K562 (cell line): Measurements from ENCODE around the gene TM9SF4. TPM values are rescaled to one million over a fixed set of nuclear protein-coding genes. Genes with fewer than 3 reads are reported as not detected.

Experiments used
- ATAC-seq: fragments of 200-7000 bp; cut with Tn5 transposase; 3 replicates; pipeline ENCODE4 v1.9.1; 2020; ENCODE audit warnings: moderate library complexity
- BruUV-seq: library from RNA; stranded (reverse); fragments of 400-500 nt; replicated peaks from 2 replicates; lab custom pipeline; 2021; lab: Mats Ljungman, UMichigan
- CTCF ChIA-PET: fragments of 300-600 bp; formaldehyde crosslinking; extraction: SDS; loops from one replicate; lab custom pipeline; 2021; ENCODE audit warnings: low intra/inter-chr PET ratio; lab: Yijun Ruan, JAX
- POLR2A ChIA-PET: fragments of 300-600, 350-650 bp; sonication (Branson Sonifier 250); formaldehyde crosslinking; extraction: SDS; loops from one replicate; lab custom pipeline; 2021; ENCODE audit warnings: antibody characterized with exemption, inconsistent platforms; lab: Yijun Ruan, JAX
- DNase-seq, 4 experiments: peaks; one replicate each; pipeline versions ENCODE4 v3.0.0 to v3.0.0-alpha.2; 2011 to 2018; ENCODE audit warnings: low spot score in 3 of 4, mixed read lengths in 3 of 4; ENCODE audit errors: extremely low read depth in 1 of 4
- FAIRE-seq: peaks from 2 replicates; lab custom pipeline; 2011; peaks lifted over from hg19 to GRCh38; lab: Jason Lieb, UNC
- H2AFZ ChIP-seq: 2 replicates; pipeline ENCODE4 v1.6.0; 2011; ENCODE audit warnings: low read depth, low read length, control low read depth, inconsistent platforms
- H3K27ac ChIP-seq: fragments of 200-600 bp; 3 replicates; pipeline ENCODE4 v1.8.0; 2011; ENCODE audit warnings: low read depth, mild to moderate bottlenecking, control low read depth, inconsistent platforms, low read length, moderate library complexity, mixed read lengths; ENCODE audit errors: extremely low read depth
- H3K27me3 ChIP-seq, 2 experiments: fragments of 300-600 bp in 1 of 2; 2 replicates in 1 of 2; 3 replicates in 1 of 2; pipeline versions ENCODE4 v1.6.0 to v1.8.0; 2011; ENCODE audit warnings: inconsistent platforms in 2 of 2, low read length in 2 of 2, mild to moderate bottlenecking in 1 of 2, mixed read lengths in 1 of 2, moderate library complexity in 1 of 2; ENCODE audit not compliant: control insufficient read depth in 2 of 2, insufficient read depth in 2 of 2
- H3K36me3 ChIP-seq: fragments of 300-600 bp; 3 replicates; pipeline ENCODE4 v1.8.0; 2011; ENCODE audit warnings: mild to moderate bottlenecking, low read length, inconsistent platforms; ENCODE audit not compliant: control insufficient read depth, insufficient read depth
- H3K4me1 ChIP-seq, 2 experiments: fragments of 200-600 bp in 1 of 2; replicated peaks in 1 of 2; 2 replicates in 1 of 2; 3 replicates in 1 of 2; pipeline versions ENCODE4 v1.5.1 to v1.8.0; 2011; ENCODE audit warnings: inconsistent platforms in 2 of 2, low read length in 2 of 2, mild to moderate bottlenecking in 1 of 2, mixed read lengths in 1 of 2, moderate library complexity in 1 of 2; ENCODE audit not compliant: control insufficient read depth in 2 of 2, insufficient read depth in 2 of 2
- H3K4me2 ChIP-seq: 2 replicates; pipeline ENCODE4 v1.6.1; 2011; ENCODE audit warnings: low read length, control low read depth, inconsistent platforms, mixed read lengths; ENCODE audit not compliant: insufficient read depth
- H3K4me3 ChIP-seq: fragments of 200-600 bp; sonication (generic), shearing (Covaris generic); 2 replicates; pipeline ENCODE4 v1.5.1; 2016; ENCODE audit warnings: control low read depth, inconsistent platforms
- H3K79me2 ChIP-seq: fragments of 200-600 bp; 3 replicates; pipeline ENCODE4 v1.8.0; 2011; ENCODE audit warnings: low read length, inconsistent platforms; ENCODE audit not compliant: control insufficient read depth, insufficient read depth
- H3K9ac ChIP-seq, 2 experiments: 2 replicates each; pipeline versions ENCODE4 v1.6.0 to v1.6.1; 2011; ENCODE audit warnings: low read depth in 2 of 2, low read length in 2 of 2, control low read depth in 1 of 2, inconsistent platforms in 1 of 2, mild to moderate bottlenecking in 1 of 2, mixed read lengths in 1 of 2; ENCODE audit not compliant: insufficient read depth in 1 of 2
- H3K9me1 ChIP-seq: one replicate; pipeline ENCODE4 v1.6.0; 2011; ENCODE audit warnings: inconsistent platforms, mild to moderate bottlenecking, low read length, moderate library complexity; ENCODE audit not compliant: control insufficient read depth, insufficient read depth
- H3K9me3 ChIP-seq: replicated peaks from 2 replicates; pipeline ENCODE4 v1.5.1; 2011; ENCODE audit warnings: low read depth, low read length, inconsistent platforms; ENCODE audit not compliant: control insufficient read depth, insufficient read depth
- H4K20me1 ChIP-seq: replicated peaks from 2 replicates; pipeline ENCODE4 v1.6.1; 2011; ENCODE audit warnings: low read length, inconsistent platforms, mixed read lengths; ENCODE audit not compliant: control insufficient read depth, insufficient read depth
- FOXJ2 ChIP-seq: fragments of 200-800 bp; sonication (Bioruptor generic); IDR thresholded peaks from 2 replicates; pipeline ENCODE4 v1.6.1; 2016; ENCODE audit warnings: missing genetic modification characterization, missing compliant biosample characterization
- GABPA ChIP-seq: fragments of 200-800 bp; sonication (Bioruptor generic); conservative IDR thresholded peaks from 2 replicates; pipeline ENCODE4 v1.6.1; 2016; ENCODE audit warnings: low read depth, missing genetic modification characterization, missing compliant biosample characterization
- MITF ChIP-seq: IDR thresholded peaks from 2 replicates; pipeline ENCODE4 v1.6.1; 2014; ENCODE audit warnings: antibody characterized with exemption
- MTA1 ChIP-seq: fragments of 450-650 bp; IDR thresholded peaks from 2 replicates; pipeline ENCODE4 v1.6.1; 2017; ENCODE audit warnings: borderline replicate concordance
- NELFE ChIP-seq: IDR thresholded peaks from 2 replicates; pipeline ENCODE4 v1.6.1; 2011; ENCODE audit warnings: mild to moderate bottlenecking; ENCODE audit not compliant: insufficient read depth, insufficient read length
- ZC3H4 ChIP-seq: sonication (generic); formaldehyde crosslinking; IDR thresholded peaks from 2 replicates; pipeline ENCODE4 v1.9.0; 2021; ENCODE audit warnings: missing genetic modification reagents, borderline replicate concordance
- WGBS: fragments of 100-300 bp; shearing (Covaris generic); methylation state at CpG from one replicate; pipeline ENCODE4 v1.1.6; 2016; ENCODE audit warnings: low coverage, mixed read lengths; ENCODE audit not compliant: insufficient coverage; ENCODE audit errors: missing lambda C conversion rate; 5-methylcytosine and 5-hydroxymethylcytosine counted together
- in situ Hi-C: fragments of 300-500 bp; cut with MboI; formaldehyde crosslinking; loops from 4 replicates; pipeline ENCODE4 v1.15.0; 2018; ENCODE audit warnings: inconsistent platforms, mixed read lengths
- intact Hi-C: fragments of 100-400 bp; cut with micrococcal nuclease; formaldehyde crosslinking; loops from 2 replicates; pipeline ENCODE4 v1.14.2; 2022
- polyA plus RNA-seq, 8 experiments: library from polyadenylated mRNA; depleted of rRNA in 4 of 8; stranded (reverse) in 5 of 8; unstranded in 3 of 8; fragments of >200 nt; fragmentation: Nextera tagmentation in 2 of 8; fragmentation: Illumina TruSeq in 1 of 8; extraction: Ambion mirVana in 2 of 8; extraction: Trizol in 1 of 8; gene quantifications; 2 replicates each; pipeline versions ENCODE4 v1.2.1 to v1.2.3, GENCODE V29; 2011 to 2014; ENCODE audit warnings: inconsistent platforms in 1 of 8, missing spikeins in 1 of 8
- total RNA-seq, 7 experiments: library from RNA; depleted of rRNA in 6 of 7; stranded (reverse); fragments of >200 nt in 6 of 7; fragmentation: Illumina TruSeq in 2 of 7; extraction: Trizol in 2 of 7; gene quantifications; 2 replicates each; pipeline versions ENCODE4 v1.2.1 to v1.2.3, GENCODE V29; 2011 to 2021; ENCODE audit warnings: low replicate concordance in 1 of 7
- TF ChIP-seq, protein P1 (sequence below), 2 experiments: fragments of 450-650 bp; formaldehyde crosslinking in 1 of 2; IDR thresholded peaks; 2 replicates each; pipeline versions ENCODE4 v1.4.0 to v1.6.1; 2014 to 2020; ENCODE audit warnings: mild to moderate bottlenecking in 2 of 2, borderline replicate concordance in 1 of 2, low read depth in 1 of 2

Gene TM9SF4
- total and polyA plus RNA-seq, 9 of the 15 experiments (the other 6 are each of a cell fraction or from before 2014, with no cell fraction given): 14.5 to 46.3 (median 26.9) TPM

DNA sequence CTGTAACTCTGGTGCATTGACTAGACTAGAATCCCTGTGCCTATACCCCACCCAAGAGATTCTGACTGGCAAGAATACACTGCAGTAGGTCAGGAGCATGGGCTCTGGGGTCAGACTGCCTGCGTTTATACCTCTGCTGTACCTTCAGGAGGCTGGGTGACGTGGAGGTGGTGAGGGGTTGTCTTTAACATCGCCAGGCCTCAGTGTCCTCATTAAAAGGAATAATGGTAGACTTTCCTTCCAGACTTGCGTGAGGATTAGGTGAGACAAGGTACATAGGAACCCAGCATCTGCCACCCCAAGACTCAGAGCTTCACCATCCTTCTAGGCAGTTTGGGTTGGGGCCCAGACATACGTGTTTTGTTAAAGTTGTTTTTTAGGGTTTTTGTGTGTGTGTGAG, 44.3 kb downstream of the TM9SF4 start (continued):
- TF ChIP-seq NELFE: no peak

- no peak overlapping the region for H2AFZ ChIP-seq
- DNase-seq: peak in 3 of 4 experiments; percentile 32 to 63 (median 41)
- H3K27me3 ChIP-seq: no peaks in the 10 kb centered on the region
- no peaks in the 10 kb centered on the region for H3K79me2 ChIP-seq
- H3K27ac ChIP-seq: no peak overlapping the region
- H3K4me1 ChIP-seq: peaks cover 9 to 14% of the 10 kb centered on the region in 2 experiments
- no peaks in the 10 kb centered on the region for H3K9me3 ChIP-seq
- CTCF ChIA-PET: interaction anchor here (0.6 to 1.1 kb wide), 4 partner anchors 52 to 497 kb away, joined by 3 to 7 read pairs (median 4); partner anchors contain the start of genes PLAGL2 and POFUT1
- FAIRE-seq: peak; percentile 71
- in situ Hi-C loops (loop anchor here (25.0 kb wide), 1 partner anchor 507 kb away; the partner anchor contains the start of gene C20orf203), intact Hi-C loops (loop anchor here (5.0 to 10.0 kb wide), 2 partner anchors 282 to 500 kb away; no protein-coding TSS in a partner anchor)
- POLR2A ChIA-PET: no interaction called here
- no peak overlapping the region for H3K4me3 ChIP-seq
- no peak overlapping the region for H3K4me2 ChIP-seq
- H3K9ac ChIP-seq: no peak overlapping the region
- ATAC-seq: peak; percentile 79
- peaks cover 3% of the 10 kb centered on the region for H3K9me1 ChIP-seq
- peaks cover 79% of the 10 kb centered on the region for H3K36me3 ChIP-seq
- no peaks in the 10 kb centered on the region; the same call in 1 of the 2 replicates for H4K20me1 ChIP-seq
- no TSS peak for BruUV-seq
- 52% methylated on average over 8 of the region's 11 CpGs for WGBS
- TF ChIP-seq, protein P1, sequence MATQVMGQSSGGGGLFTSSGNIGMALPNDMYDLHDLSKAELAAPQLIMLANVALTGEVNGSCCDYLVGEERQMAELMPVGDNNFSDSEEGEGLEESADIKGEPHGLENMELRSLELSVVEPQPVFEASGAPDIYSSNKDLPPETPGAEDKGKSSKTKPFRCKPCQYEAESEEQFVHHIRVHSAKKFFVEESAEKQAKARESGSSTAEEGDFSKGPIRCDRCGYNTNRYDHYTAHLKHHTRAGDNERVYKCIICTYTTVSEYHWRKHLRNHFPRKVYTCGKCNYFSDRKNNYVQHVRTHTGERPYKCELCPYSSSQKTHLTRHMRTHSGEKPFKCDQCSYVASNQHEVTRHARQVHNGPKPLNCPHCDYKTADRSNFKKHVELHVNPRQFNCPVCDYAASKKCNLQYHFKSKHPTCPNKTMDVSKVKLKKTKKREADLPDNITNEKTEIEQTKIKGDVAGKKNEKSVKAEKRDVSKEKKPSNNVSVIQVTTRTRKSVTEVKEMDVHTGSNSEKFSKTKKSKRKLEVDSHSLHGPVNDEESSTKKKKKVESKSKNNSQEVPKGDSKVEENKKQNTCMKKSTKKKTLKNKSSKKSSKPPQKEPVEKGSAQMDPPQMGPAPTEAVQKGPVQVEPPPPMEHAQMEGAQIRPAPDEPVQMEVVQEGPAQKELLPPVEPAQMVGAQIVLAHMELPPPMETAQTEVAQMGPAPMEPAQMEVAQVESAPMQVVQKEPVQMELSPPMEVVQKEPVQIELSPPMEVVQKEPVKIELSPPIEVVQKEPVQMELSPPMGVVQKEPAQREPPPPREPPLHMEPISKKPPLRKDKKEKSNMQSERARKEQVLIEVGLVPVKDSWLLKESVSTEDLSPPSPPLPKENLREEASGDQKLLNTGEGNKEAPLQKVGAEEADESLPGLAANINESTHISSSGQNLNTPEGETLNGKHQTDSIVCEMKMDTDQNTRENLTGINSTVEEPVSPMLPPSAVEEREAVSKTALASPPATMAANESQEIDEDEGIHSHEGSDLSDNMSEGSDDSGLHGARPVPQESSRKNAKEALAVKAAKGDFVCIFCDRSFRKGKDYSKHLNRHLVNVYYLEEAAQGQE (IDR thresholded peaks at IDR 0.05; ENCODE audit: borderline replicate concordance): peak; percentile 46; the same call in 1 of the 2 replicates
- TF ChIP-seq, protein P1 (CRISPR knock-in tag; IDR thresholded peaks at IDR 0.05; ENCODE audit: low read depth): no peak
- TF ChIP-seq GABPA (tag) (peak; percentile 57), ZC3H4 (CRISPR knock-in tag) (0 out of 2 replicates have a peak, but pooled peaks have one; percentile 26), MITF (no peak), MTA1 (no peak), FOXJ2 (tag) (no peak)
Observed at GRCh38 chr20:32155017-32155981, 45.8 kb downstream of the TM9SF4 start.
